Measurements from ENCODE around the gene BAK1. TPM values are rescaled to one million over a fixed set of nuclear protein-coding genes. Genes with fewer than 3 reads are reported as not detected.
A peak's percentile ranks its signal among the peaks of the same experiment; 100 is the strongest.

Gene BAK1
- total and polyA plus RNA-seq, 2 of the 13 experiments (the other 11 are each of a cell fraction or from before 2014, with no cell fraction given), result 15.0 to 23.8 TPM

- 23% methylated on average over 21 of the region's 22 CpGs for WGBS (ENCODE audit: low lambda C conversion rate)
- Histone ChIP-seq H3K4me1 (ENCODE audit: insufficient read depth, low read length) (peaks cover 77% of the 10 kb centered on the region), H3K79me2 (ENCODE audit: insufficient read depth, low read length) (no peaks in the 10 kb centered on the region), H2AFZ (ENCODE audit: low read length) (no peak overlapping the region), H3K36me3 (replicated peaks in 1 of 2; ENCODE audit: control insufficient read depth in 1 of 2, insufficient read depth in 2 of 2, low read length in 2 of 2) (no peaks in the 10 kb centered on the region), H3K4me3 (replicated peaks in 1 of 3; ENCODE audit: insufficient read depth in 1 of 3, low read depth in 2 of 3, low read length in 3 of 3) (peak overlapping the region; percentile 23 to 59 (median 24); a peak in 5 of 6 replicates), H3K27ac (ENCODE audit: extremely low read length, insufficient read depth, low read length) (no peak overlapping the region), H3K9me3 (ENCODE audit: low read length) (no peaks in the 10 kb centered on the region), H3K9ac (ENCODE audit: insufficient read depth, low read depth, low read length) (peak overlapping the region; percentile 35), H3K27me3 (ENCODE audit: control insufficient read depth in 1 of 2, insufficient read depth in 2 of 2, low read length in 2 of 2) (no peaks in the 10 kb centered on the region; a peak in 1 of 5 replicates), H4K20me1 (ENCODE audit: insufficient read depth, low read length) (no peaks in the 10 kb centered on the region), H3K4me2 (ENCODE audit: low read depth, low read length) (peak overlapping the region; percentile 77)
- FAIRE-seq, result peak; percentile 52
- CTCF ChIA-PET (ENCODE audit: low intra/inter-chr PET ratio, low total read pairs), result no interaction called here
- DNase-seq (ENCODE audit: low spot score), result peak; percentile 76
- in situ Hi-C loops (cut with HindIII; ENCODE audit: extremely low pct_ligation_motif_present, low pct_unique_long_range_greater_than_20kb), result no loop called here
- peak; percentile 59 for ATAC-seq
- POLR2A ChIA-PET, result interaction anchor here (0.6 to 5.3 kb wide), 8 partner anchors 9 to 157 kb away, joined by 3 to 37 read pairs (median 5); partner anchors contain the start of genes UQCC2 and ZBTB9
- intact Hi-C loops (cut with micrococcal nuclease; ENCODE audit: unreplicated experiment), result loop anchor here (1.0 kb wide), 1 partner anchor 22 kb away; no protein-coding TSS in a partner anchor
- TSS peak; percentile 73 for BruUV-seq (replicated peaks)
- TF ChIP-seq ZNF710 (CRISPR knock-in tag; IDR thresholded peaks at IDR 0.05; ENCODE audit: borderline replicate concordance) (peak; percentile 57; the same call in 1 of the 2 replicates), ZNF75D (CRISPR knock-in tag; IDR thresholded peaks at IDR 0.05; ENCODE audit: borderline replicate concordance) (no peak), ZNF251 (CRISPR knock-in tag; IDR thresholded peaks at IDR 0.05) (no peak), HOXA7 (CRISPR knock-in tag; IDR thresholded peaks at IDR 0.05) (no peak), ZBTB26 (CRISPR knock-in tag; IDR thresholded peaks at IDR 0.05; ENCODE audit: borderline replicate concordance) (peak; percentile 14; the same call in 1 of the 2 replicates), ZNF335 (CRISPR knock-in tag; IDR thresholded peaks at IDR 0.05) (0 out of 2 replicates have a peak, but pooled peaks have one; percentile 37), ZNF18 (CRISPR knock-in tag; IDR thresholded peaks at IDR 0.05; ENCODE audit: insufficient replicate concordance) (no peak), ZNF256 (CRISPR knock-in tag; conservative IDR thresholded peaks at IDR 0.05) (no peak), DDIT3 (CRISPR knock-in tag; IDR thresholded peaks at IDR 0.05) (no peak), ZSCAN12 (CRISPR knock-in tag; IDR thresholded peaks at IDR 0.05) (no peak), ETV6 (CRISPR knock-in tag; conservative IDR thresholded peaks at IDR 0.05) (no peak), SP2 (CRISPR knock-in tag; IDR thresholded peaks at IDR 0.05) (no peak), ZNF660 (CRISPR knock-in tag; IDR thresholded peaks at IDR 0.05; ENCODE audit: borderline replicate concordance, low read depth) (no peak), ZNF546 (CRISPR knock-in tag; conservative IDR thresholded peaks at IDR 0.05) (no peak), AGO2 (optimal IDR thresholded peaks at IDR 0.05; ENCODE audit: low read depth, low read length) (peak; percentile 5)
These were observed 31.0 kb upstream of the BAK1 start for GRCh38 chr6:33610779-33611732.

All from HepG2 (cell line).